ENCODE data around the gene HECW1.

The HECW1 gene

GRCh38 chr7:43437001-43437400 lies 324.6 kb downstream of the HECW1 start:
- no peak for DNase-seq (ENCODE audit: low read depth)

GRCh38 chr7:43438897-43439479 lies 326.5 kb downstream of the HECW1 start:
- DNase-seq (ENCODE audit: low read depth), result no peak

GRCh38 chr7:43439631-43440401 lies 327.4 kb downstream of the HECW1 start:
- no peak for DNase-seq (ENCODE audit: low read depth)

- DNase-seq (ENCODE audit: low read depth), result no peak
Observed at GRCh38 chr7:43441231-43442130, 329.0 kb downstream of the HECW1 start.

GRCh38 chr7:43443381-43443780 lies 330.9 kb downstream of the HECW1 start:
- no peak for DNase-seq (ENCODE audit: low read depth)

GRCh38 chr7:43444711-43445578 lies 332.5 kb downstream of the HECW1 start:
- DNase-seq (ENCODE audit: low read depth), result no peak

GRCh38 chr7:43449577-43449976 lies 337.1 kb downstream of the HECW1 start:
- DNase-seq (ENCODE audit: low read depth), result no peak

- no peak for DNase-seq (ENCODE audit: low read depth)
Observed at GRCh38 chr7:43450894-43451293, 338.4 kb downstream of the HECW1 start.

- no peak for DNase-seq (ENCODE audit: low read depth)
Observed at GRCh38 chr7:43454936-43455518, 342.6 kb downstream of the HECW1 start.

GRCh38 chr7:43456200-43456599 lies 343.8 kb downstream of the HECW1 start:
- no peak for DNase-seq (ENCODE audit: low read depth)

GRCh38 chr7:43458330-43459018 lies 346.0 kb downstream of the HECW1 start:
- DNase-seq (ENCODE audit: low read depth), result no peak

GRCh38 chr7:43459019-43459337 lies 346.5 kb downstream of the HECW1 start:
- DNase-seq (ENCODE audit: low read depth), result no peak

GRCh38 chr7:43460733-43461348 lies 348.4 kb downstream of the HECW1 start:
- no peak for DNase-seq (ENCODE audit: low read depth)

- DNase-seq (ENCODE audit: low read depth), result no peak
Observed at GRCh38 chr7:43461349-43462024, 349.0 kb downstream of the HECW1 start.

GRCh38 chr7:43462836-43463235 lies 350.4 kb downstream of the HECW1 start:
- DNase-seq (ENCODE audit: low read depth), result no peak

- DNase-seq (ENCODE audit: low read depth), result no peak
Observed at GRCh38 chr7:43463401-43463980, 351.0 kb downstream of the HECW1 start.

GRCh38 chr7:43465581-43466554 lies 353.4 kb downstream of the HECW1 start:
- DNase-seq (ENCODE audit: low read depth), result no peak

GRCh38 chr7:43467406-43467805 lies 355.0 kb downstream of the HECW1 start:
- DNase-seq (ENCODE audit: low read depth), result no peak

Data from GM04504 (cell line).